Activated effector memory CD4-positive, alpha-beta T cell treated with Interleukin-2 at 50 U/mL for 16 hours (primary cell): ENCODE data around the gene WIZ.
A peak's percentile ranks its signal among the peaks of the same experiment; 100 is the strongest.
"Not testable (repeated sequence)": the region's sequence is repeated elsewhere in the genome, so short reads cannot be mapped to it uniquely, and the experiment has no call there.

Source experiments
- DNase-seq: peaks from one replicate; pipeline ENCODE4 v3.0.0-alpha.2; 2020

WIZ gene

DNA sequence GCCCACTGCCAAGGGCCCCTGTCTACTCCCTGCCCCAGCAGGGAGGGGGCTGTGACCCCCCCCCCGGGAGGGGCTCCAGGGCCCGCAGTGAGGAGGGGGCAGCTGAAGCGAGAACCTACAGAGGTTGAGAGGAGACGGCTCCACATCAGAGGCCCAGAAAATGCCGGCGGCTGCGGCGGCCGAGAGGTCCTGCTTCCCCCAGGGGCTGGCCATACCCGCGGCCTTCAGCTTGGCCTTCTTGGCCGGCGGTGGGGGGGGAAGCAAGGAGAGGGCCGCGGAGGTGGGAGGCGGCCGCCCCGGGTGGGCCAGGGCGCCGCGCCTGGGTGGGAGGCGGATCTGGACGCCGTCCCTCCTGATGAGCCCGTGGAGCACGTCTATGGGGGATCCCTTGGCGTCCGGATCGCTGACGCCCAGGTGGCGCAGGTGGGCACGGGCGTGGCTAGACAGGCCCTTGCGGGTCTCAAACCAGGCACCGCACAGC is 21.7 kb downstream of the WIZ start:
- no peak for DNase-seq

DNA sequence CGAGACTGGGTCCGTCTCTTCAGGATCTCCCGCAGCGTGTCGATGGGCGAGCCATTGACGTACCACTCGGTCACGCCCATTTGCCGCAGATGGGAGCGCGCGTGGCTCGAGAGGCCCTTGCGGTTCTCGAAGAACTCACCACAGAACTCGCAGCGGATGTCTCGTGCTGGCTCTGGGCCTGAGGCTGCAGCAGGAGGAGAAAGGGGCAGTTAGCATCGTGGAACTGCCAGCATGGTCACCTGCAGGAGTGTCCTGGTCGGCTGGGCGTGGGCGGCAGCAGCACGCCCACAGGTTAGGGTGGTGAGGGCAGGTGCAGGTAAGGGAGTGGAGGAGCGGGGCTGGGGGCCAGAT is 22.4 kb downstream of the WIZ start:
- DNase-seq = no peak

DNA sequence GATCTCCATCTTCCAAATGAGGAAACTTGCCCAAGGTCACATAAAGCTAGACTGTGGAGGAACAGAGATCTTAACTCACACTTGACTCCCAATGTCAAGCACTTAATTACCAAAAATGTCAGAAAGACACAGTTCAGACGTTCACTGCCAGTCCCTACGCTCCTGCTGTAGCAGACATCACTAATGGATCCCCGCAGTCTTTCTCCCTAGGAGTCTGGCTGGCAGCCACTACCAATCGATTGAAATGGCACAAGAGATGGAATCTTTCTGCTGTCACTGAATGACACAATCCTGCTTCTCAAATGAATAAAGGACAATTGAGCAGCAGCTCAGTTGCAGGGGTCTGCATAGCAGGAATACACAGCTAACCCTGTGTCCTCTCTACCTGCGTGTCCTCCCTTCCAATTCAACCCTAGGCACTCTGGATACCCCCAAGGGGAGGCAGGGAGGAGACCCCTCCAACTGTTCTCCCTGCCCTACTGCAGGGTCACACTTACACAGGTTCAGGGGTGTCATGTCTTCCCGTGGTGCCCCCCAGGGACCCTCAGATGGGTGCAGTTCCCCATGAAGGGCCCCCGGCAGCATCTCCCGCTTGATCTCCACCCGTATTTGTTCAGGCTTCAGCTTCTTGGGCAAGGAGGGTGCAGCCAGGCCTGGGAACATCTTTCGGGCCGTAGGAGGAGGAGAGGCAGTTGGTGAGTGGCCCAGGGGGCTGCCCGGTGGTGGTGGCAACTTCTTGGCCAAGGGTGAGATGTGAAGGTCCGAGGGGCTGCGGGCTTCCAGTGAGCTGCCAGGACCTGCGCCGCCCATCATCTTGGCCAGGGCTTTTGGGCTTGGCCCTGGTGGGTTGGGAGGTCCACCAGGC is 23.0 kb downstream of the WIZ start:
- no peak for DNase-seq

DNA sequence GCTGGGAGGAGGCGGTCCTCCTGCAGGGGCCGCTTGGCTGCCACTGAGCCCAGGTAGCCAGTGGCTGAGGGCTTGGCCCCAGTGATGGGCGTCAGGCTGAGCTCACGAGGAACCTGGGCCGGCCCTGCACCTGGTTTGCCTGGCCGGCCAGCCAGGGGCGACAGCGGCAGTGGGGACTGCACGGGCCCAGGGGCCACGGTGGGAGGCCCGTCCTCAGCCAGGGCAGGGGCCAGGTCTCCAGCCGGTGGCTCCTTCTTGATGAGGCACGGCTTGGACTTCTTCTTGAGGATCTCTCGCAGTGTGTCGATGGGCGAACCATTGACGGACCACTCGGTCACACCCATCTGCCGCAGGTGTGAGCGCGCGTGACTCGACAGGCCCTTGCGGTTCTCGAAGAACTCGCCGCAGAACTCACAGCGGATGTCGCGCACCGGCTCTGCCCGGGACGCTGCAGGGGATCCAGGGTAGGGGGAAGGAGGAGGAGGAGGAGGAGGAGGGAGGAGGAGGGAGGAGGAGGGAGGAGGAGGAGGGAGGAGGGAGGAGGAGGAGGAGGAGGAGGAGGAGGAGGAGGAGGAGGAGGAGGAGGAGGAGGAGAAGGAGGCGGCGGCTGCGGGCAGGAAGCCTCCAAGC is 24.3 kb downstream of the WIZ start:
- no peak for DNase-seq

DNA sequence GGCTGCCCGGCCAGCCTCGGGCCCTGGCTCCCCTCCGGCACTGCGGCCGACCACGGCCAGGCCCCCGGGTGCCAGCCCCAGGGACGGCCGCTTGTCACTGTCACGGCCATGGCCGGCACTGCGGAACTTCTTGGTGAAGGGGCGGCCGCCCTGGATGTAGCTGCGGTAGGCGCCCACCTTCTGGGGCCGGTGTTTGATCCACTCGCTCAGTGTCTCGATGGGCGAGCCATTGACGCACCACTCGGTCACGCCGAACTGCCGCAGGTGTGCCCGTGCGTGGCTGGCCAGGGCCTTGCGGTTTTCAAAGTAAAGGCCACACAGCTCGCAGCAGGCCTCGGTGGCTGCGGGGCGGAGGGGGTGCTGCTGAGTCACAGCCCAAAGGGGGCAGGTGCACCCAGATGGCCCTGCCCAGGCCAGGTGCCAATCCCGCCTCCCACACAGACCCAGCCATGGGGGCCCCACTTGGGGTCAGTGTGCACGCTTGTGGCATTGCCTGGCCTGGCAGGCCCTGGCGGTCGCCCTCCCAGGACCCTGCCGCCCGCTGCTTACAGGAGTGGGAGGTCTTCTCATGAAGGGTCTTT is 25.0 kb downstream of the WIZ start:
- DNase-seq = no peak

DNA sequence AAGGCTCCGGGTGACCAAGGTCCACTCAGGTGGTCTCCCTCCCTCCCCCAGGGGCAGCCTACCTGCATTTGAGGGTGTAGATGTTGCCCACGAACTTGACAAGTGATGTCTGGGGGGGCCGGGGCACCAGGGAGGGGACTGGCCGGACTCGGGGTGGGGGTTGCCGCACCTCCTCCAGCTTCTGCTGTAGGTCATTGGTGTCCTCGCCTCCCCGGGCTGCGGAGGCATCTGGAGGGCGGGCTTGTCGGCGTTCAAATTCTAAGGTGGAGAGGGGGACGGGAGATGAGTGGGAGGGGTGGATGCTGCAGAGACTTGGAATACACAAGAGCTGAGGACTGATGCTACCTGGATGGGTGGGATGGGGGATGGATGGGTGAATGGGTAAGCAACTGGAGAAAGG is 25.6 kb downstream of the WIZ start:
- no peak for DNase-seq

DNA sequence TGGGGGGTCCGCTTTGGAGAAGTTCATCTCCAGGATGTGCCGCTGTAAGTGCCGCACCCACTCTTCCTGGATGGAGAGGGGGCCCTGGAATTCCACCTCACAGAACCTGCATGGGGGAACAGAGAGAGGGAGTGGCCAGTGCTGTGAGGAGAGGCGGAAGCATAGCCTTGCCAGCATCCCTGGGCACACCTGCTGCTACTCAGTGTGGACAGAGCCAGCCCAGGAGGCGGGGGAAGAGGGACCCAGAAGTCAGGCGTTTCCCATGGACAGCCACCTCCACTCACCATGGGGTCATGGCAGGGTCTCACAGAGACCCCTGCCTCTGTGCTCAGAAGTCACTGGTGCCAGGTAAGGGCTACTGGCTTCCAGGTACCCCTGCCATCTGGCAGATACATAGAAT is 26.6 kb downstream of the WIZ start:
- DNase-seq = no peak

DNA sequence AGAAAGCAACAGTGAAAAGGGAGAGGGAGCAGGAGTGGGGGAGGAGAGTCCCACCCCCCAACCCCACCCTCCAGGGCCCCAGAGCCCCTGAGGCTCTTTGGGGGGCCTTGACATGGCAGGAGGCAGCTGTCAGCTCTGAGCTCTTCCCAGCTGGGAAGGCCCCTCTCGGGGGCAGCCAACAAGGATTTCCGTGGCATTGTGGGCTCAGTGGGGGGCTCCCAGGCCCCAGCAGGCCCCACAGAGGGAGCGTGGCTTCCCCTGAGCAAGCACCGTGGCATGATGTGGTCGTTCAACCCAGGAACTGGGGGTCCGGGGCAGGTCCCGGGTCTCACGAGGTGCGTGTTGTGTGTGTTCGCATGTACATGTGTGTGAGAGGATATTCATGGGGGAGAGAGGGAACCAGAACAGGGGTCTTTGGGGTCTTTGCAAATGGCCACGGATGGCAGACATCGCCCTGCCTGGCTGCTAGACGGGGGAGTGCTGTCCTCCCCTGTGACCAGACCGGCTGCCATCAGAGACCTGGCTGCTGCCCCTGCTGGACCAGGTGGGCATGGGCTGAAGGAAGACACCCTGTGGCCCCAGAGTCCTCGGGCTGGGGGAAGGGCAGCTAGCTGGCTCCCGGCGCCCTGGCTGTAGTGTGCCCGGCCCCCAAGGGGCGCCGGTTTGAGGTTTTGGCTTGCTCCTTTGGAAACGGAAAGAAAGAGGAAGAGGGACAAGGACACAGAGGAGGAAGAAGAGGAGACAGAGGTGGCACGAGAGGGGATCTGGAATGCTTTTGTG is 27.3 kb downstream of the WIZ start:
- no peak for DNase-seq

DNA sequence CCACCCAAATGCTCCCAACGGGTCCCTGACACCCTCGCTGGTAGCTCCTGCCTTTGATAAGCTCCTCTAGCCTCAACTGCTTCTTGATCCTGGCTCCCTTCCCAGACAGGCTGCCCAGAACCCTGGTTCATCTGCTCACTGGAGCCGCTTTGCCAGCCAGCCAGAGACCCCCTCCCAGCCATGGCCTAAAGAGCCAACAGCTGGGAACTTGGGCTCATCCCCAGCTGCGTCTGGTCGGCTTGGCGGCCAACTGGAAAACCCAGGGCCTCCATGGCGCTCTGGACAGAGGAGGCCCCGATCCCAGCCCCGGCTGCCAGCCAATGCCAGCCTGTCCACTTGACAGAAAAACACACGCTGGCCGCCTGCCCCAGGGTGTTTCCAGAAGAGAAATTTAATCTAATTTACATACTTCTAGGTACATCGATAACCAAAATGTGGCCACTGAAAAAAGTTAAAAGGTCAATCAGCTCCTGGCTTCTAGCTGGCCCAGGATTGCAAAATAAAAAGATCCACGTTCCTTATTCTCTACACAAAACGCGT is 28.0 kb downstream of the WIZ start:
- no peak for DNase-seq

DNA sequence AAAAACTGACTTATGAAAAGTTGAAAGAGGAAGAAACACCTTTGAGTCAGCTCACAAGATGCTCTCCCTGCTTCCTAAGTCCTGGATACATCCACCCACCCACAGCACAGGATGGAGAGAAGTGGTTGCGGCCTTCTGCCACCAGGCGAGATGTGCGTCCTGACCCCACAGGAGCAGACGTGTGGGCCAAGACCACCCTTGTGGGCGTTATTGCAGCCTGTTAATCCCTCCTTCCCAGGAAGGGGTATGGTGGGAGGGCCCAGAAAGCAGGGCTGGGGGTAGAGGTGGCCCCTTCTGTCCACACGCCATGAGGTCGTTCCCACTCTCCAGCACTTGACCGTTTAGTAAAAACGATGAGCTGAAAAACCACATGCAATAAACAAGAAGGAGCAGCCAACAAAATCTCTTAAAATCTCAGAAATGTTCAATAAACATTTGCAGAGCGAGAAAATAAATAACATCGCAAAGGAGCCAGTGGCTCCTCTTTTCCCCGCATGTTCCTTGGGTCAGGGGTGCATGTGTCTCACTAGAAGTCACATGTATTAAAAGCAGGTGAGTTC is 28.5 kb downstream of the WIZ start:
- DNase-seq = no peak

DNA sequence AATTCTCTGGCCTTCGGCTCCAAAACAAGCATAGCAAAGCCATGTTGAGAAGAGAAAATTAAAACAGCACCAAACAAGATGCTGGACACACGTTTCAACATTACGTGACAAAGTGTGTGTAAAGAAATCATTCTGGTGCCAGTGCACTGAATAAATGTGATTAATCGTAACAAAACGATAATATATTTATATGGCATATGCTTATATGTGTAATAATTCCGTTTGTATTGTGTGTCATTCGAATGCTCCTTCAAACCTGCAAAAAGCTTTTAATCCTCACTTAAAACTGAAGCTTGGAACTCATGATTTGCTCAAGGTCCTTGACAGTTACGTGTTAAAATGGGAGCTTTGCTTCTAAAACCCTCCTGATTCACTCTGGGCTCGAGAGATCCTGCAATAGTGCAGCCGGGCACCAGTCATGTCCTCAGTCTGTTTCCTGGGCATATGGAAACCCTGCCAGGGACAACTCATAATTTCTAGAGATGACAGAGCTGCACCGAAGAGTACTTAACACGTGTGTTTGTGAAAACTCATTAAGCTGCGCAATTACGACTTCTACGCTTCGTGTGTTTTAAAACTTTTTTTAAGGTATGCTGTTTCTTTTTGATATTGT is 30.2 kb downstream of the WIZ start:
- no peak for DNase-seq

DNA sequence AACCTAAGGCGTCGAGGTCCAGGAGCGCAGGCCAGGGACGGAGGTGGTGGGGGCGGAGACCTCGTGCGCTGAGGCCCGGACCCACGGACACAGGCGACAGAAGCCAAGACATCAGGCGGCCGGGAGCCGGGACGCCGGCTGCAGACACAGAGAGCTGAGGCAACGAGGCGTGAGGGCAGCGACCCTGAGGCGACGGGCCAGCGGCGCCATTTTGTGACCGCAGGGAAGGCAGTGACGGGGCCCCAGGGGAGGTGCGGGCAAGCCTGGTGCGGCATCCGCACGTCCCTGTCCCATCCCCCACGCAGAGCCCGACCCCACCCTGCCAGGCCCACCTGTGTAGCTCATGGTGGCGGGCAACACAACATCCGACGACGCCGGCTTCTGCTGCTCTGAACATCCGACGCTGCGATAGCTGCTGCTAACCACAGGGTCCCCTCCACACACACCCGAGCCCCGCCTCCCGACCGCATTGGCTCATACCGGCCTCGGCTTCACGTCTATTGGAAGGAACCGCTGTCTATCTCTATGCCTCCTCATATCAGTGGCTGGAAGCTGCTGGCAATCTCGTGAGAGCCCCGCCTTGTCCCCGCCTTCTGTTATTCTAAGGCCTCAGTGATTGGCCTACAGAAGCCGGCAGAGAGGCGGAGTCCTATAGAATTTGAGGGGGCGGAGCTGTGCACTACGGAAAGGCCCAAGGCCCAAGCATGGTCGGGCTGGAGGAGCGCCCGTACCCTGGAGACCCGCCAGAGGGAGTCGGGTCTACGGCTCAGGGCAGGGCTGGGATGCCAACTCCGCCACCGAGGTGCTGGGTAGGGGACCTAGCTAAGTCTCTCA is 31.0 kb downstream of the WIZ start, which contains the start of gene AKAP8L:
AKAP8L (minus strand) TSS at position 410 of the 834 bp plus-strand sequence; CDS start at position 345, 65 bp downstream.
- DNase-seq = peak; percentile 98

DNA sequence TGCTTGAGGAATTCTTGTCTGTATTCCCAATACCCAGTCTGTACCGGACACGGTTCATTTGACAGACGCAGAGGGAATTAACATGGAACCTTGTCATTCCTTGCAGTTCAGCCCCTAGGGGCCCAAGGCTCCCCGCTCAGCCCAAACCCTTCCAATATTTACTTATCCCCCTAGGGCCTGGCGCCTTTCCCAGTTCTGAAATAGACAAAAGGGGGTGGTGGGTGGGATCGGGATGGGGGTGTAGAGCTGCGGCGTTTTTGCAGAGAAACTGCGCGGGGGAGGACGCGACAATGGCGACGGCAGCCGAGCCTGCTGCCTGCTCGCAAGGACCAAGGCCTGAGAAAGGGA is 31.6 kb downstream of the WIZ start:
- no peak for DNase-seq

DNA sequence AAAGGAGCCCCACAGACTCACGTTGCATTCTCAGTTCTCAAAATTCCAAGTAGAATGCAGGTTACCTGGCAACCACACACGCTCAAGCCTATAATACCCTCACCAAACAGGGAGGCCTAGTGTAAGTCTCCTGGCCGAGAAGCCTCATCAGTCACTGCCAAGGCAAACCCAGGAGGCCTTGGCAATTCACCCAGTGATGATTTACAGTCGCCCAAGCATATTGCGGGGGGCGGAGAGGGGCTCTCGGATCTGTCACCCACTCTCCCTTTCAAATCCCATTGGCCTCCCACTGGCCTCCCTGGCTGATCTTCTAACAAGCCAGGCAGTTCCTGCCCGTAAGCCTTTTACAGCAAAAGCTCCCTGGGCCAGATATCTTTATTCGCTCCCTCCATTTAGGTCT is 32.1 kb downstream of the WIZ start:
- no peak for DNase-seq

DNA sequence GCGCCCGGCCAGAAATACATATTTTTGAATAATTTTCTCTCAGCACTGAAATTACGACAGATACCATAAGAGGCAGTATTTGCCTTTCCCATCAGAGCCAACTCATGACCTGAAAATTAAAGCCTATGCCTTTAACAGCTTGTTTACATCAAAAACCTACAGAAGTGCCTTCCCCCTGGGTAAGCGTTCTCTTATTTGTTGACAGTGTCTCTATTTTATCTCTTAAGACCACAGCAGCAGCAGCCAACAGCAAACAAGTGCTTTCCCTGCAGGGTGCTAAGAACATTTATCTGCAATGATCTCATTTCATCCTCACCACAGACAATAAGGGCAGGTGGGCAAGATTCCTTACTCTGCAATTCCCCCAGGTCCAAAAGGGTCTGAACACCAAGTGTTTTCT is 36.9 kb downstream of the WIZ start:
- no peak for DNase-seq

DNA sequence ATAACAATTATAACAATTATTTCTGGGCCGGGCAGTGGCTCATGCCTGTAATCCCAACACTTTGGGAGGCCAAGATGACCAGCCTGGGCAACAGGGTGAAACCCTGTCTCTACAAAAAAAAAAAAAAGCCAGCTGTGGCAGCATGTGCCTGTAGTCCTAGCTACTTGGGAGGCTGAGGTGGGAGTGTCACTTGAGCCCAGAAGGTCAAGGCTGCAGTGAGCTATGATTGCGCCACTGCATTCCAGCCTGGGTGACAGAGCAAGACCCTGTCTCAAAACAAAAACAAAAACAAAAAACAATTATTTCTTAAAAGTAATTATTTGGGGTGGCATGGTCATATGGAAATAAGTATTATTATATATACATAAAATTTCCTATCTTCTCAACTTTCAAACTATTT is 38.4 kb downstream of the WIZ start:
- DNase-seq = not testable (repeated sequence)

DNA sequence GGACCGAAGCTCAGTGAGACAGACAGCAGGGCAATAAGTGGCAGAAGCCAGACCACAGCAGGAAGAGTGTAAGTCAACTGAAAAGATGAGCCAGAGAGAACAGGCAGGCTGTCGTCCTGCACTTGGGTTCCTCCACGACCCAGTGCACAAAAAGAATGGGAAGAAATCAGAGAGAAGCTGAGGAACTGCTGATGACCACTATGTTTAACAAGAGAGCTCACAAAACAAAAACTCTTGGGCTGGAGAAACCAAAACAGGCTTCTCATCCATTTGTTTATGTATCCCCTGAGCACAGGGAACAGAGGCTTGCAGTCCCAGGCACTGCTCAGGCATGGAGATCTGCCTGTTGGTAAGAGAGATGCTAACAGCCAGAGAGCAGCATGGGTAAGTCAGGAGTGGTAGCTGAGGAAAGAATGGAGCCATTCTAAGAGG is 45.0 kb downstream of the WIZ start:
- no peak for DNase-seq

DNA sequence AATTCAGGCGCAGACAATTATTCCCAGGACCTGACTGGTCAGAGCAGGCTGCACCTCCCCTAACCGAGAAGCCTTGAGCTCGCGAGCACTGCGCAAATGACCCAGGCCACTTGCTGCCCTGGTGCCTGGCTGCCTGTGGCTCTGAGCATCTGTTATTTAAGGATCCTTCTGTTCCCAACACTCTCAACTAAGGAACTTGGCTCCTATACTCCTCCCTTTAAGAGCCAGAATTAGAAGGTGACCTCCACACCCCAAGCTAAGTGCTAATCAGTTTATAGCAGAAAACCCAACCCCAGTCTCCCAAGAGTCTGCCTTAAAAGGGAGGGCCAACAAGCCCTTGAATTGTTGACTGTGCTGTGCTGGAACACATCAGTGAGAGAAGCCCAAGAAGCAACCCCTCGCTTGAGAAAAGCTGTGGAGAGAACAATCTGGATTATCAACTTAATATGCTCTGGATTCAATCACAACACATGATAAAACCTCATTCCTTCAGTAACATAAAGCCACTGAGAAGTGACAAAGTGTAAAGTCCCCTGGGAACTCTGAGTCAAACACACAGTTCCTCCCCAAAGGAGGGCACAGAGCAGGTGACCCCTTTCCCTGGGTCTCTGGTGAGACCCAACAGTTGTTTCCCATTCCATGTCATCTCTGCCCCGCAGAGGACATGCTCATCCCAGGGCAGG is 45.5 kb downstream of the WIZ start:
- no peak for DNase-seq

DNA sequence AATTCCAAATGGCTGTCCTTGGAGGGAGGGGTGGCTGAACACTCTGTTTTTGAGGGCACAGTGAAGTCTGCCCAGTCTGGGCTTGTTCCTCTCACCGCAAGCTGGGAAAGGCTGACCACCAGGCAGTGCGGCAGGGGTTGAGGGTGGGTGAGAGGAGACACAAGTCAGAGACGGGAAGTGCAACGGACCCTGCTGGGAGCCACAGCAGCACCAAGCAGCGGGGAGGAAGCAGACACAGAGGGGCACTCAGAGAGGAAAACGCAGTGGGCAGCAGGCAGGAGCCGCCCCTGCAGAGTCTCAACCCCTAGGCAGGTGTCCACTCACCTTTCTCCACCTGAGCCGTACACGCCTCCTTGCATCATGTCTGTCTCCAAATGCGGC is 46.6 kb downstream of the WIZ start:
- no peak for DNase-seq

DNA sequence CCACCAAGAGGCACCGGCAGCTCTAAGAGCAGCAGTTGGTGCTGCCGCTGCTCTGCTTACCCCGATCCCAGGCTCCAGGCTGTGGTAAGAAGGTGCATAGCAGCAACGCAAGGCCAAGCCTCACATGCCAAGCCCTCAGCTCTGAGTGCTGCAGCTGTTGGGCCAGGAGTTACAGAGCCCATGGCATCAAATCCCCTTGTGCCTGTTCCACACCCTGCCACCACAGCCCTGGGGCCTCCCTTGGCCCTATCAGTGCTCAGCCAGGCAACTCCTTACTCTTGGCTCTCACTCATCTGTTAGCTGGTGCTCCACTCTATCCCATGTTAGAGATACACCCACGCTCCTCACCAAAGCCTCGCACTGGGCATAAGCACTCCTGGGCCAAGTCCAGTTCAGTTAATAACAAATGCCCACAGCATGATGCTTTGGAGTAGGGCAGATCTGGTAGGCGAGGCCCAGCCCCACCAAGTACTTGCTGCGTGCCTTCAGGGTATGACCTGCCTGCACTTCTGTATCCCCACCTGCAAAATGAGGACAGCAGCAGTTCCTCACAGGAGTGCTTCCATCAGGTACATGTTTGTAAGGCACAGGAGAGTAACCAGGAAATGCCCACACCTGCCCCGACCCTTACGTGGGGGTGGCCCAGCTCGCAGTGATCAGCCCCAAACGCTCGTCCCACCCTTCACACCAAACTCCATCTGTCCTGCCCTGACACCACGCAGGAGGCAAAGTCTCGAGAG is 47.2 kb downstream of the WIZ start:
- no peak for DNase-seq
